Stimulated activated CD4-positive, alpha-beta T cell treated with anti-CD3 and anti-CD28 coated beads, Interleukin-12 subunit alpha, Interleukin-12 subunit beta, amount 100 ng/mL, for 4 hours (primary cell): ENCODE data around the gene OR8D1.
"Not testable (repeated sequence)": the region's sequence is repeated elsewhere in the genome, so short reads cannot be mapped to it uniquely, and the experiment has no call there.

ENCODE experiments used
- DNase-seq: peaks from one replicate; pipeline ENCODE4 v3.0.0-alpha.2; 2020

OR8D1 gene

DNA sequence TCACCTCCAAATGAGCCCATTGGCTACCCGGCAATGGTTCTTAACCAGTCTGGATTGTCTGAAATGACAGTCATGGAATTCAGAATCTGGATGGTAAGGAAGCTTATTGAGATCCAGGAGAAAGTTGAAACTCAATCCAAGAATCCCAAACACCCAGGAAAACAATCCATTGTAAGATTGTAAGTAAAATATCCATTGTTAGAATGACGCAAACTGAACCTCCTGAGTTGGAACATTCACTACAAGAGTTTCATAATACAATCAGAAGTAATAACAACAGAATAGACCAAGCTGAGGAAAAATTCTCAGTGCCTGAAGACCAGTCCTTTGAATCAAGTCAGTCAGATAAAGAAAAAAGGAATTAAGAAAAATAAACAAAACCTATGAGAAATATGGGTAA is 35.5 kb downstream of the OR8D1 start:
- DNase-seq, result no peak

DNA sequence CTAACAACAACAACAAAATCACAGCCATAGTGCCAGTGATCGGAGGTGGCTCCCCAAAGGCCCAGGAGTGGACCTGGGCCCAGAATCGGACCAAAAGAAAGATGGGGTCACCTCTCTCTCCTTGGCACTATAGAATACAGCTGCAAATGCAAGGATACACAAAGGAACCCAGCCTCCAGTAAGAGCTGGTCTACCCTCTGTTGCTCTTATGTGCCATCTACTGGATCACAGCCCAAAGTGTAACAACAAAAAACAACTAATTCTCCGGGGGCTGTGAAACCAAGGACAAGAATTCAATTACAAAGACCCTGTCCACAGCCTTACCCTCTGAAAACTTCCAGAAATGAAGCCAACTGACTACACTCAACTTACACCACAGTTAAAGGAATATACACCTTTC is 35.9 kb downstream of the OR8D1 start:
- no peak for DNase-seq

DNA sequence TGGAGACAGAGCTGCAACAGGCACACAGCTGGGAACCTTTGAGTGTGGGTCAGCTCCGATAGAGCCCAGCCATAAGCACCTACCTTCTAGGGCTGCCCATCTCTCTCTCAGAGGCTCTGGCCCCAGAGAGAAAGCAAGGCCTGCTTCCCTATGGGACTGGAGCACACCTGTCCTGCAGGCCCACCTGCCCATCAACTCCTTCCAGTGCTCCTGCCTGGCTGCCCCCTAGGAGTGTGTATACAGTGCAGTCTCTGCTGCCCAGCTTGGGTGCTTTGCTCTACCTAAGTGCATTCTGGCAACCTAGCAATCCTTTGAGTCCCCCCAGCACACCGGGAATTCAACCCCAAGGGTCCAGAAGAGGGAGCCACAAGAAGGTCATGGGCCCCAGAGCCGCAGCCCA is 36.5 kb downstream of the OR8D1 start:
- DNase-seq, result no peak

DNA sequence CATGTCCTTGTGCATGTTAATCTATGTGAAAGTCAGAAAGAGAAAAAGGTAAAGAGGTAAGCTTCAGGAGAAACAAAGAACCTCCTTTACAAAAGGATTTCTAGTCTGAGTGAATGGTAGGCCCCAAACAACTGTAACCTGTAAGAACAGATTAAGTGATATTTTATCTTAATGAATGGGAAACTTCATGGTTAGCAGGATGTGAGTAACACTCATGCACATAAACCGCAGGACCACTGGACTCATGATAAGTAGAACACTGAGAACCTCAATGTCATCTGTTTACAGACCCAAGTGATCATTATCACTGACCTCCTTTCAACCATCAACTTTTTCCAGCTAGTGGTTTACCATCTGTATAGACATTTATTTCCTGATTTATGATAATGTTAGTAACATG is 37.7 kb downstream of the OR8D1 start:
- no peak for DNase-seq

DNA sequence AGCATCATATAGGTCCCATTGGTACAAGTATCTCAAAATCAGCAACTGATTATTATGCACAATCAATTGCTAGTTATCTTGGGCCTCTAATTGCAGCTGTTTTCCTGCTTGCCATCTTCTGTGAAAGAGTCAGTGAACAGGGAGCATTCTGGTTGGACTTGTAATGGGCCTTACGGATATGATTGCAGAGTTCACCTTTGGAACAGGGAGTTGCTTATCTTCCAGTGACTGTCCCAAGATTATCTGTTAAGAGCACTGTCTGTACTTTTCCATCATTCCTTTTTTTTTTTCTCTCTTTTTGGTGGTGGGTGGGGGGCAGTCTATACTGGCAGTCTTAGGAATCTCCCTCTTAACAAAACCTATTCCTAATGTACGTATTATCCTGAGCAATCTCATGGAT is 39.7 kb downstream of the OR8D1 start:
- no peak for DNase-seq

DNA sequence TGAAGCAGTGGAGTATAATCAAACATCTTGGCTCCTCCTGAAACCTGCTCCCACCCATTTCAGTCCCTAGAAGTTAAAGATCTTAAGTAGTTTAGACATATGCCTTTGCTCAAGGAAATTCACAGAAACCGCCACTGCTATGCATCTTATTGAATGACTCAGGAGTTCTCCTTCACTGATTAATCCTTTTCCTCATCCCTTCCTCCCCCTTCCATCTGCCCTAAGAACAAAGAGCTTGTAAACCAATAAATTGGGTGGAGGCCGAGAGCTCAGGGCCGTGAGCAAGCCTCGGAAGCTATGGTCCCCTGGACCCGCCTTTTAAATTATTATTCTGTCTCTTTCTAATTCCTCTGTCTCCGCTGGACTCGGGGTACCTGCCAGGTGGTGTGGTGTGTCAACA is 42.9 kb downstream of the OR8D1 start:
- not testable (repeated sequence) for DNase-seq

DNA sequence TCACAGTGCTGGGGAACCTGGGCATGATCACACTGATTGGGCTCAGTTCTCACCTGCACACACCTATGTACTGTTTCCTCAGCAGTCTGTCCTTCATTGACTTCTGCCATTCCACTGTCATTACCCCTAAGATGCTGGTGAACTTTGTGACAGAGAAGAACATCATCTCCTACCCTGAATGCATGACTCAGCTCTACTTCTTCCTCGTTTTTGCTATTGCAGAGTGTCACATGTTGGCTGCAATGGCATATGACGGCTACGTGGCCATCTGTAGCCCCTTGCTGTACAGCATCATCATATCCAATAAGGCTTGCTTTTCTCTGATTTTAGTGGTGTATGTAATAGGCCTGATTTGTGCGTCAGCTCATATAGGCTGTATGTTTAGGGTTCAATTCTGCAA is 48.7 kb downstream of the OR8D1 start:
- DNase-seq, result not testable (repeated sequence)

DNA sequence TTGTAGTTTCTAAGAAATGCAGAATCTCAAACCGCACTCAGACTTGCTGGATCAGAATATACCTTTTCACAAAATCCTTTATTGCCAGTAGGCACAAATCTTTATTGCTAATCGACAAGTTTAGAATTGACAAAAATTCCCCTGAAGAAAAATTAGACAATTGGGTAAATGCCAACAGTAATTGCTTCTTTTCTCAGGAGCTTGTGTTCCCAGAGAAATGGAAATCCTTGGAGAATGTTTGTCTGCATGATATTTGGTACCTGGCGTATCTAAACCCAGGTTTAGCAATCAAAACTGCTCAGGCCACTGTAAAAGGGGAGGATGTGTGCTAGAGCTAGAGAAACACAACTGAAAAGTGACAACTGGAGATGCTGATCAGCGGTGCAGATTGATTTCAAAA is 57.7 kb downstream of the OR8D1 start, which contains the start of gene OR8G5:
Gene OR8G5, plus strand, starts transcription at position 301 of the 400 bp plus-strand sequence. CDS start 8,556 bp downstream, outside the sequence.
- DNase-seq, result no peak
